ENCODE data around the gene RPS21.

RPS21 gene

DNA sequence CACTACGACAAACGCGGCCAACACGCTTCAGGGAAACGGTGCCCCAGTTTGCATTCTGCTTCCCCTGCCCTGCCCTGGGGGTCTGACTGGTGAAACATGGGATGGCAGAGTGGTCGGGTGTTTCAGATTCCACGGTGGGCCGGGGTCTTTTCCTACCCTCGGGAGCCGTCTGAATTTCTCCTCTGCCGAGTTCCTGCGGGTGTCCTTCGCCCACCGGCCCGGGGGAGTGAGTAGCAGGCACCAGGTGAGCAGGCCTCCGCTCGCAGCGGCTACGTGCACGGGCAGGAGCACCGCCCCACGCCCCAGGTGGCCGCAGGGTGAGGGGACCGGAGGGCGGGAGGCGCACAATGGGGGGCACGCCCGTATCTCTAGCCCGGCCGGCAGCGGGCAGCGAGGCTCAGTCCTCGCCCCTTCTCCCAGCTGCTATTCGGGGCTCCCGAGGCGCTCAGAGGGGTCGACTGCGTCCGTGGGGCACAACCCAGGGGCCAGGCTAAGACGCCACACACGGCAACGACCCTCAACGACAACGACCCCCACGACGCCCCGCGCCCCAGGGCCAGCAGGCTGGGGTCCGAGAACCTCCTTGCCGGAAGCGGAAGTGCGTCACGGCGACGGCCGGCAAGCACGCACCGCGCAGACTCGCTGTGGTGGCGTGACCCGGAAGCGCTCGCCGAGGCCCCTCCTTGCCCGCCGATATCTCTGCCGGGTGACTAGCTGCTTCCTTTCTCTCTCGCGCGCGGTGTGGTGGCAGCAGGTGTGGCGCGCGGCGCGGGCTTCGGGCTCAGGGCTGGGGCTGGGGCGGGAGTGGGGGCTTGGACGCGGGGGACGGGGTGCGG is at the start of gene RPS21:
Gene RPS21 (plus strand): TSS at position 721 of the 836 bp plus-strand sequence. CDS start 236 bp downstream, outside the sequence.
- no peak for FAIRE-seq

DNA sequence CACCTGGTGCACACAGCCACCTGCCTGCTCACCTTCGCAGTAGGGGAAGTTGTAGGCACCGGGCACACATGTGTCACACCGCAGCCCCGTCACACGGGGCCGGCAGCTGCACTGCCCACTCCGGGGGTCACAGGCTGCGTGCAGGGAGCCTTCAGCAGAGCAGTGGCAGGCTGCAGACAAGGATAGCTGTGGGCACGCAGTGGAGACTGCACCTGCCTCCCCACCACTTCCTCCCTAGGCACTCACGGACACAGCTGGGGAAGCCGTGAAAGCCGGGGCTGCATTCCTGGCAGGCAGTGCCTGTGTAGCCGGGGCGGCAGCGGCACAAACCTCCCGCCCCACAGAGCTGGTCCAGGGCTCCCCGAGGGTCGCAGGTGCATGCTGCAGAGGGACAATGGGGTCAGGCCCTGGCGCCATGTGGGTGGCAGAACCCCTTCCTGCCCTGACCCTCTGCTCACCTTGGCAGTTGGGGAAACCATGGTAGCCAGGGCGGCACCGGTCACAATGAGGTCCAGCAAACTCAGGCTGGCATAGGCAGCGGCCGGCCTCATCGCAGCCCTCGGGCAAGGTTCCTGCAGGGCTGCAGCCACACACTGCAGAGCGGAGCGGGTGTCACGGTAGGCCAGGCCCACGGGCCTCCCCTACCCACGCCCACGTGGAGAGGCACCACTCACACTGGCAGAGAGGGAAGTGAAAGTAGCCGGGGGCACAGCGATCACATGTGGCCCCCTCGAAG is 49.2 kb upstream of the RPS21 start:
- FAIRE-seq, result no peak

DNA sequence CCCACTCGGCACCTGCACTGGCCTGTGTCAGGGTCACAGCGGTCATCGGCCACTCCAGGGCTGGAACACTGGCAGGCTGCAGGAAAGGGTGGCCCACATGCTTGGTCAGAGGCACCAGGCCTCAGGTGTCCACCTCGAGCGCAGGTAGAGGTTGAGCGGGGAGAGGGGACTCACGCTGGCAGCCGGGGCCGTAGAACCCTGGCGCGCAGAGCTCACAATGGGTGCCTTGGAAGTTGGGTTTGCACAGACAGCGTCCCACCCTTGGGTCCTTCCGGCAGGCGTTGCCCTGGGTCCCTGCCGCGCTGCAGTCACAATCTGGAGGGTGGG is 48.6 kb upstream of the RPS21 start:
- no peak for FAIRE-seq

DNA sequence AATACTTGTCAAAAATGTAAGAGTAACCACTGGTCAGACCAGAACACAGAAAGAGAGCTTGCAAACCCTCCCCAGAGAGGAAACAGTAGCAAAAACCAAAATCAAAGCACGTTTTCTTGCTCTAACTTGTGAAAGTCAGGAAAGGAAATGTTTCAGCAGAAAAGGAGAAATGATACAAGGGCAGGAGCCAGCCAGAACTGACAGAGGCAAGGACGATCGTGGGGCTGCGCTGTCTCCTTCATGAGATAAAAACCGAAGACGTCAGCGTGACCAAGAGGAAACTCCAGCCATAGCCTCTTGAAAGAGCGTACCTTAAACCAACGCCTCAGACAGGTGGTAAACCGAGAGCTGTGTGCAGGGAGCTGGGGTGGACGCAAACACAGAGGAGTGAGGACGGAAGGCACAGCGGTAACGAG is 47.2 kb upstream of the RPS21 start:
- no peak for FAIRE-seq

DNA sequence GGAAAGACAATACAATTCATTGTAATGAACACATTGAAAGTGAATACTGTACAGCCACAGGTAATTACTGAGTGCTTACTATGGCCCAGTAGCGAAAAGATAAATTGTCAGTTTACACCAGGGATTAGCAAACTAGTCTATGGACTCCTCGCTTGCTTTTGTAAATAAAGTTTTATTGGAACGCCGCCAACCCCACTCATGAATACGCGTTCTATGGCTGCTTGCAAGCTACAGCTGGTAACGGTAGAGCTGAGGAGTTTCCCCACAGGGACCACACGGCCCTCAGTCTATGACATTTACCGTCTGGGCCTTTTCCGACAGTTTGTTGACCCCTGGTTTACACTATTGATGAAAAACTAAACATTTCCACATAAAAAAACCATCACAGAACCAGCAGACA is 44.0 kb upstream of the RPS21 start:
- FAIRE-seq, result no peak

DNA sequence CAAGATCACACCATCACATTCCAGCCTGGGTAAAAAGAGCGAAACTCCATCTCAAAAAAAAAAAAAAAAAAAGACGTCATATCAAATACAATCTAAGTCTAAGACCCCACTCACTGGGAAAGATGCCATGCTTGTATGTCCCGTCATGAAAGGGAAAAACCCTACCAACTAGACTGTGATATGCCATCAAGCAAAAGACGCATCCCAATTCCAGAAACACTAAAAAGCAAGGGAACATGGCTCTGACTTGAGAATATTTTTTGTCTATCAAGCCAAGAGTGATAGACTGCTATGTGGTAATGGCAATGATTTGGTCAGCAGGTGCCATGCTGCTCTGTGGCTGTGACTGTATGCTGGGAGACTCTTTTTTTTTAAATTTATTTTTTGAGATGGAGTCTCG is 42.8 kb upstream of the RPS21 start:
- FAIRE-seq, result no peak

DNA sequence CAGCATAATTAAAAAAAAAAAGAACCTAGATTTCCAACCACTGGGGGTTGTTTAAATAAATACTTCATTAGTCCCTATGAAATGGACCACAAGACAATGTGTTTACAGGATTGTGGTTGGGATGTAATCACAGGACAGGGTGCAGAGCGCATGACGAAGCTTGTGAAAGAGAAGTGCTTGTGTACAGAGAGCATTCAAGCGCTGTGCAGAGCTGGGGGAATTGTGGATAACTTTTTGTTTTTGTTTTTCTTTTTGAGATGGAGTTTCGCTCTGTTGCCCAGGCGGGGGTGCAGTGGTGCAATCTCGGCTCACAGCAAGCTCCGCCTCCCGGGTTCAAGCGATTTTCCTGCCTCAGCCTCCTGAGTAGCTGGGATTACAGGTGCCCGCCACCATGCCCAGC is 42.1 kb upstream of the RPS21 start:
- FAIRE-seq, result no peak

DNA sequence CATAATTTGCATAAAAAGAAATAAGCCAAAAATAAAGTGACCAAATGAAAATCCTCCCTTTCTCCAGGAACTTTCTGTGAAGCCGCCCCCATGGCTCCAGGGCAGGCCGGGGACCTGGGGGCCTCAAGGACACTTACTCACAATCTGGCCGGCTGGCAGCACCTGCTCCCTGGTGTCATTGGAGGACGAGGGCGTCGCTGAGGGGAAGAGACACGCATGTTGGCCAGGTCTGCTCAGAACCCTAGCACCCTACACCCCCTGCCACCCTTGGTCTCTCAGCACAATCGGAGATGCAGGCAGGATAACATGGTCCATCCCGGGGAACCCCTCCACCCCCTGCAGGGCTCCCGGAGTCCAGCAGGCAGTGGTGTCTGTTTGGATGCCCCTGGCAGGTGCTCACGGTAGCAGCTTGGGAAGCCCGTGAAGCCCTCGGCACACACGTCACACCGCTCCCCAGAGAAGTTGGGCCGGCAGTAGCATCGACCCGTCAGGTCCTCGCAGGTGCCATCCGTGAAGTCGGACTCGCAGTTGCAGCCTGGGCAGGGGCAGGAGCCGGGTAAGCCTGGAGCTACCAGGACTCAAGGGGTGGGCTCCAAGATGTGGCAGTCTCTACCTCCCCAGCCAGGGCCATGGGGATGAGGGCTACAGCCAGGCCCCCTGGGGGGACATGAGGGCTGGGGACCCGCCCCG is 41.1 kb upstream of the RPS21 start:
- no peak for FAIRE-seq

DNA sequence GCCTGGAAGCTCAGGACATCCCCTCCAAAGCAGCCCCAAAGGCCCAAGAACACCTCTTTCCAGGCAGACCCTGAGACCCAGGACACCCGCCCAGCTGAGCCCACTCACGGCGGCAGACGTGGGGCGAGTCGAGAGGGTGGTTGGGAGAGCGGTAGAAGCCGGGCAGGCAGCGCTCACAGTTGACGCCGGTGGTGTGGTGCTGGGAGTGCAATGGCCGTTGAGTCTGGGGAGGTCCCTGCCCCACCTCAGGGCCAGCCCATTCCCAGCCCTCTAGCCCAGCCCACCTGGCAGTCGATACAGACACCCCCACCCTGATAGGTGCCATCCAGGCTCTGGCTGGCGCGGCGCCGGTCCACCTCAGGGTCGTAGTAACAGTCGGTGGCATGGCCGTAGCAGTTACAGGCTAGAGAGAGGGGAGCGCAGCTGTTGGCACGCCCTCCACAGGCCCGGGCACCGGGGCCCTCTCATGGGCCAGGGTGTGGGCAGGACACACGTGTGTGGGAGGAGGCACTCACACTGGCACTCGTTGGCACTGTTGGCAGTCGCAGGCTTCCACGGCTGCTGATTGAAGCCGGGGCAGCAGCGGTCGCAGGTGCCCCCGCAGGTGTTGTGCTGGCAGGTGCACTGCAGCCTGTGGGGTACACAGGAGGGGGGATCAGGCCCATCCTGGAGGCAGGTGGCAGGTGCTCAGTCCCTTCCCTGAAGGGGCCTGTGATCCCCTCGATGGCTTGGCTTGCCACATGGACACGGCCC is 40.3 kb upstream of the RPS21 start:
- no peak for FAIRE-seq

DNA sequence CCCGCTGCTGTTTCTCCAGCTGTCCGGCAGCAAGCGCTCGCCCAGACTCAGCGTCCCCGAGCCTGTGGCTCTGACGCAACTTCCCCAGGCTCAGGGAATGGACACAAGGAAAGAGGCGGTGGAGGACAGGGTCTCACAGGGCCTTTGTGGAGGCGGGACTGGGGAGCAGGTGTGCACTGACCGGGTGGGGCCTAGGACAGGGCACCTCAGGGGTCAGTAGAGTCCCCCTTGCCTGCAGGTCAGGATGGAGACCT is 39.8 kb upstream of the RPS21 start:
- FAIRE-seq, result no peak

DNA sequence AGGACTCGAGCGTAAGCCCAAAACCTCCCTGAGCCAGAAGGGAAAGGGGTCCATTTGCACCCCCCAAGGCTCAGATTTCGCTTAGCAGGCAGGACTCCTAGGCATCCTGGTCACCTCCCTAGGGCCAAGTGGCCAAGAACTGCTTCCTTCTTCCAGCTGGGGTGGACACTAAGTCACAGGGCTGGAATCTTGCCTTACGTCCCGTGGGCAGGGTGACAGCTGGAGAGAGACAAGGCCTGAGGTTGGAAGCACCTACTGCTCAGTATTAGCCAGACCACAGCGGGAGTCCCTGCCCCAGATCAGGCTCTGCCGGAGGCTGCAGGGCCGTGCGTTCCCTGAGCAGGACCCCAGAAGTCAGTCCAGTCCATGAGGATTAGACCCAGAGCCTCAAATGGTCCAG is 39.5 kb upstream of the RPS21 start:
- no peak for FAIRE-seq

DNA sequence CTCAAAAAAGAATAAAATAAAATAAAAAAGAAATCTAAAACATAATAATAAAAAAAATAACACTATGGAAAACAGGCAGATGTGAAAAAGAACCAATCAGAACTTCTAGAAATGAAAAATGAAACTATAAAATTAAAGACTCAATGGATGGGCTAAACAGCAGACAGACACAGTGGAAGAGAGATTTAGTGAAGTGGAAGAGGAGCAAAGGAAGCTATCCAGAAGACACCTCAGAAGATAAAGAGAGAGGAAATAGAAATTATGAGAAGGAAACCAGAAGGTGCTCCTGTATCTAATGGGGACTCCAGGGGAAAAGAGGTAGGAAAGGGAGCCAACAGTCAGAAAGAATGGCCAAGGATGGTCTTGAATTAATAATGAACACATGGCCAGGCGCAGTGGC is 38.3 kb upstream of the RPS21 start:
- FAIRE-seq, result no peak

DNA sequence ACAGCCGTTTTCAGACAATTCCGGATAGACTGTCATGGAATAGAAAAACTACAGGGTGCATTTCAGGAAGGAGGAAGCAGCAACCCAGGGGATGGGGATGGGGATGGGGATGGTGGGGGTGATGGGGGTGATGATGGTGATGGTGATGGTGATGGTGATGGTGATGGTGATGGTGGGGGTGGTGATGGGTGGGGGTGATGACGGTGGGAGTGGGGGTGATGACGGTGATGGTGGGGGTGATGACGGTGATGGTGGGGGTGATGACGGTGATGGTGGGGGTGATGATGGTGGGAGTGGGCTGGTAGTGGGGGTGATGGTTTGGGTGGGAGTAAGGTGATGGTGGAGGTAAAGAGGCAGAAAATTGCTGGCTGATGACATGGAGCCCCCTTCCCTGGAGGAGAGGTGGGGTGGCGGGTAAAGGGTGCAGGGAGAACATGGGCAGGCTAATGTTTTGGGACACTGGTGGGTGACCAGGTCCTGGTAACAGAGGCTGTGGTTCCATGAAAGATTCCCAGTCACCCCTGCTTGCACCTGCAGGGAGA is 37.3 kb upstream of the RPS21 start:
- FAIRE-seq, result no peak

DNA sequence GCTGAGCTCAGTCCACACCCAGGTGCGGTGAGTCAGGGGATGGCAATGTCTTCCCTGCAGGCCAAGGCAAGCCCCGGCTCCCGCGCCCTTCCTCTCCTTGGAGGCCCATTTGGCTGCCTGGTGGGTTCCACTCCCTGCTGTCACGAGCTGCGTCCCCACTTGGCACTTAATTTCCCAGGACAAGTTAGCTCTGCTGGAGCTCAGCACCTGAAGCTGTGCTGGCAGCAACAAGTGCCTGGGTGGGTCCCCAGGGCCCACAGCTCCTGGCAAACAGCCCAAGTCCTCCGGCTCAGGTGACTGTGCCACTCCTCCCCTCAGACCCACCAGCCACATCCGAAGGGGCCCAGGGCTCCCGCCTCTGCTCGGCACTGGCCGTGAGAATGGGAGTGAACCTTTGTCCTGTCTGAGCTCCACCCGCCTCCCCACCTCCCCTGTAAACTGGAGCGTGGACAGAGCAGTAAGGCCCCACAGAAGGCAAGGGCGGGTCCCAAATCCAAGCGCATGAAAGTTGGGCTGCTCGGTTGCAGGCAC is 36.7 kb upstream of the RPS21 start:
- no peak for FAIRE-seq

DNA sequence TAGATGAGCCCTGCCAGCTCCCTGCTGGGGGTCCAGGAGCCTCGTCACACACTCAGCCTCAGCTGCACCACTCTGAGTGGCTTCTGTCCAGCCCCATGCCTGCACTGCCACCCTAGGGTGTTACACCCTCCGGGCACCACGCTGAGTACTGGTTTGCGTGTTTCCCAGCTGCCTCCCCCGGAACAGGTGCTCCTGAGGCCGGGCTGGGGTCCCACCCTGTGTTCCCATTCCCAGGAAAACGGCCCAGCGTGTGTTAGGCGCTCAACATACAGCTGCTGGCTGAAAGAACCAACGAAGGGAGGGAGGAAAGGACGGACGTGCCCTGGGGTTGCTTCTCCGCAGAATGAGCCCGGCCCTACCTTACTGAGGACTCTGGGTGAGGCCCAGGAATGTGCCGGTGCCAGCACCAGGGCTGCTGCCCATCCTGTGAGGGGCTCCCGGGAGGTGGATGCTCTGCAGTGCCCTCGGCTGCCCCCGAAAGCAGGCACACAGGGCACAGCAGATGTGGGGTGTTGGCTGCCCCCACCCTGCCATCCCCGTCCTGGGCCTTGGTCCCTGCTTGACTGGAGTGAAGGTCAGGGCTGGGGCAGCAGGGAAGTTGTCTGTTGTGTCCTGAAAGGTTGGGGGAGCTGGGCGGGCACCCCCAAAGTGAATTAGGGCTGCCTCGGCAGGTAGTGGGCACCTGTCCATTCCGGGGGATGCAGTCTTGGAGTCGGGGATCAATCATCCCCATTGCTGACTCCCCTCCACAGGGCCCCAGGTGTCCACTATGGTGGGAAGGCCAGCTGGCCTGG is 36.1 kb upstream of the RPS21 start:
- FAIRE-seq, result no peak

DNA sequence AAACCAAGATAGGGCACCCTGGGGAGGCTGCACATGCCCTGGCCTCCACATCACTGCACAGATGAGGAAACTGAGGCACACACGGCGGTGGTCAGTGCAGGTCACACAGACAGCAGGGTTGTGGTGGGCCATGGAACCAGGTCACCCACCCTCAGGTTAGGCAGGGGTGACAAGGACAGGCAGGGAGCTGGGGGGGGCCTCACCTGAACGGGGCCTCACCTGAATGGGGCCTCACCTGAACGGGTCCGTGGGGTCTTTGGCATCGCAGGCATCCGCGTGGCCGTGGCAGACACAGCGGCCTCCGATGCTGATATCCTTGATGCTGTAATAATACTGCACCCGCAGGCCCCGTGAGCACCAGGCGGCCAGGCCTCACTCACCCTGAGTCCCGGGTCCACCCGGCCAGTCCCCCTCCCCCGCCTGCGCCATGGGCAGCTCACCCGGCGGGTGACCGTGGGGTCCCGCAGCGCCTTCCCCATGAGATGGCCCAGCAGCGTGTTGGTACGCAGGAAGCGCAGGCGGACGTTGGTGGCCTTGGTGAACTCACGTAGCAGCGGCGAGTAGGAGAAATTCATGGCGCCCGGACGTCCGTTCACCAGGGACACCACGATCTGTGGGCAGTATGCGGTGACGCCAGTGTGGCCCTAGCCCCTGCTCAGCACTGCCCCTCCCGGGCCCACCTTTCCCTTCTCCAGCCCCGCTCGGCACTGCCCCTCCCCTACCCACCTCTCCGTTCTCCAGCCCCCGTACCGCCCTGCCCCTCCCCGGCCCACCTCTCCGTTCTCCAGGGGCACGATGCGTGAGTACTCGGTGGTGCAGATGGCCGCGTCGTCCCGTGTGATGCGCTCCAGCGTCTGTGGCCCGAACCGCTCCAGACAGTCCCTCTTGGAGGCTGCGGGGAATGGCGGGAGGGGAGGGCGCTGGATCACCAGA is 35.2 kb upstream of the RPS21 start:
- no peak for FAIRE-seq

DNA sequence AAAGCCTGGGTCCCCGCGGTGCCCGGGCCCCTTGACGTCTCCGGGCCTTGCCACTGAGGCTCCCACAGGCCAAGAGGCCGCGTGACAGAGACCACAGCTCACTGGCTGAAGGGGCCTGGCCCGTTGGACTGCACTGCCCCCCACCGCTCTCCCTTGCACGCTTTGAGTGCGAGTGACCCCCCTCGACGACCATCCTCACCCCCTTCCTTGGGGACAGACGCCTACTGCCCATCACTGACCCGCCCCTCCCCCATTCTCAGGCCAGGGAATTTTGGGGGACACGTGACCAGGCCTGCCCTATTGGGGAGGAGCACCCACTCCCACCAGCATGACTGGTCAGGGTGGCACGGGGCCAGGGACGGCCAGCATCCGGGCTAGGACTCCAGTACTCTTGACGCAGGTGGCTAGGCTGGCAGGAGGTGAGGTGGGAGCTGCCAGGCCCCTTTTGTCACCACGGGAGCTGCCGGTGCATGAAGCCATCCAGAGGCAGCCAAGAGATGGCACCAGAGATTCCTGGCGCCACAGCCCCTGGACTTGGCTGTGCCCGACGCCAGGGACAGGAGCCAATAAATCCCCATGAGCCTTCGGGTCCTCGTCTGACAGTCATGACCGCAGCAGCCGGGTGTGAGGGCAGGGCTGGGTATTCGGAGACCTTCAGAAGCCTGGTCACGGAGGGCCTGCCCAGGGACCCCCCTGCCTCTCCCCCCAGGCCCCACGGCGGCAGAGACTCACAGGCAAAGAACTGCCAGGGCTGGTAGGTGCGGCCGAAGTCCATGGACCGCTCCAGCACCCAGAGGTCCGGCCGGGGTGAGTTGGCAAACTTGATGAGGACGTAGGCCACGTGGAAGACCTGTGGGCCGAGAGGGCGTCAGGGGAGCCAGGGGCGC is 34.3 kb upstream of the RPS21 start:
- no peak for FAIRE-seq

DNA sequence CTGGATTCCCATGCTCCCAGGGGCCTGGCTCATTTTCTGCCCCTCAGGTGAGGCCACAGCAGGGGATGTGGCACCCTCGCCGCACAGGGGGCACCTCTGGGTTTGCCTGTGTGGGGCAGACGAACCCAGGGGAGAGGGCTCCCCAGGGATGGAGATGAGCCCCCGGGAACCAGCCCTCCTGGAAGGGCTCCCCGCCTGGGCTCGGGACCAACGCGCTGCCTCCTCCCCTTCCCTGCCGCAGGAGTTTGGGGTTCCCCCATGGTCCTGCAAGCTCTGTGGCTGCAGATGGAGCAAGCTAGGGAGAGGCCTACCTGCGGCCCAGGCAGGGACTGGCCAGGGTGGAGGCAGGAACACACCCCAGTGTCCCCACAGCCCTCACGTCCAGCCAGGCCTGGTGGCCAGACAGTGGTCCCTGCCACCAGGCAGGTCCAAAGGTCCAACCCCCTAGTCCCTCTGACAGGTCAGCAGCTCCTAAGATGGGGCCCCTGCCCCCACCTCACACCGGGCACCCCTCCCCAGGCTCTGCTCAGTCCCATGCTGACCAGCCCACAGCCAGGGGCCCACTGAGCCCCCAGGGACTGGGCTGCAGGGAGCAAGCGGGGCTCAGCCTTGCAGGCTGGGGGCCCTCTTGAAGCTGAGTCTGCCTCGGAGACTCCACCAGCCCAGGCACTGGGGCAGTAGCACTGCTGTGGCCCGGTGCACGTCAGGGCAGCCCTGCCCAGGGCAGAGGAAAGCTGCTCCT is 33.4 kb upstream of the RPS21 start:
- FAIRE-seq, result no peak
